Mucosa of descending colon (tissue), 3 donors: ENCODE data around the gene RABEP1. TPM values are rescaled to one million over a fixed set of nuclear protein-coding genes. Genes with fewer than 3 reads are reported as not detected.

Experiments used
- ATAC-seq: fragments of 200-7000 bp; cut with Tn5 transposase; one replicate; pipeline ENCODE4 v1.9.1; 2020; ENCODE audit warnings: mild to moderate bottlenecking, moderate library complexity
- DNase-seq, 3 donors: peaks; one replicate each; pipeline ENCODE4 v3.0.0-alpha.2; 2020
- H3K36me3 ChIP-seq: fragments of 200-600 bp; one replicate; pipeline ENCODE4 v1.8.0; 2021; ENCODE audit warnings: low read depth, mild to moderate bottlenecking
- H3K4me1 ChIP-seq: fragments of 200-600 bp; one replicate; pipeline ENCODE4 v1.8.0; 2021; ENCODE audit warnings: low read depth, mild to moderate bottlenecking
- H3K4me3 ChIP-seq: fragments of 200-600 bp; one replicate; pipeline ENCODE4 v1.8.0; 2021; ENCODE audit warnings: mild to moderate bottlenecking
- H3K9me3 ChIP-seq: fragments of 200-600 bp; one replicate; pipeline ENCODE4 v1.8.0; 2021; ENCODE audit warnings: mild to moderate bottlenecking
- CTCF ChIP-seq: fragments of 200-600 bp; IDR thresholded peaks from one replicate; pipeline ENCODE4 v1.8.0; 2022; ENCODE audit warnings: antibody characterized with exemption, mild to moderate bottlenecking
- intact Hi-C, 2 donors: fragments of 100-400 bp; cut with DNase I in 1 of 2; cut with micrococcal nuclease in 1 of 2; formaldehyde crosslinking; loops; one replicate each; pipeline versions ENCODE4 v1.11.0 to v1.11.1; 2022; cut with DNase I, micrococcal nuclease
- total RNA-seq, 3 donors: library from RNA; stranded (reverse); fragmentation: NEBNext Ultra II Directional in 2 of 3; extraction: Animal tissue kit (Norgen Biotek cat#: 25700) in 2 of 3; gene quantifications; one replicate each; pipeline versions ENCODE4 v1.2.1 to v1.2.4, GENCODE V29; 2021 to 2023
- donor health status: DM: no; HTN: no; CAD: no; lungs with moderate emphysema.
- donor health status: DM: no; HTN: no; CAD: no.
- donor health status: DM: no; HTN: yes; CAD: no.

RABEP1 gene
- total RNA-seq, 3 donors from 2014 or later = 24.9 to 53.4 (median 30.7) TPM

- Histone ChIP-seq H3K9me3 (no peaks in the 10 kb centered on the region), H3K36me3 (no peaks in the 10 kb centered on the region), H3K4me3 (no peak overlapping the region), H3K4me1 (no peaks in the 10 kb centered on the region)
- TF ChIP-seq CTCF = no peak
- intact Hi-C loops = no loop called here
- DNase-seq (no peak), ATAC-seq (no peak)
Measured at GRCh38 chr17:5364696-5365095, 82.6 kb downstream of the RABEP1 start.

- H3K4me3 ChIP-seq = no peak overlapping the region
- DNase-seq = no peak
- TF ChIP-seq CTCF = no peak
- H3K9me3 ChIP-seq = no peaks in the 10 kb centered on the region
- H3K4me1 ChIP-seq = no peaks in the 10 kb centered on the region
- ATAC-seq = no peak
- no peaks in the 10 kb centered on the region for H3K36me3 ChIP-seq
- intact Hi-C loops = no loop called here
Measured at GRCh38 chr17:5365831-5366230, 83.7 kb downstream of the RABEP1 start.

- no peak overlapping the region for H3K4me3 ChIP-seq
- H3K36me3 ChIP-seq = no peaks in the 10 kb centered on the region
- no peaks in the 10 kb centered on the region for H3K4me1 ChIP-seq
Measured at GRCh38 chr17:5370411-5370810, 88.3 kb downstream of the RABEP1 start.

GRCh38 chr17:5373112-5373511, 91.0 kb downstream of the RABEP1 start:
- intact Hi-C loops = no loop called here
- DNase-seq (no peak), ATAC-seq (no peak)
- no peaks in the 10 kb centered on the region for H3K9me3 ChIP-seq
- TF ChIP-seq CTCF = no peak
- no peak overlapping the region for H3K4me3 ChIP-seq
- H3K4me1 ChIP-seq = no peaks in the 10 kb centered on the region
- H3K36me3 ChIP-seq = peaks cover 2% of the 10 kb centered on the region

More at GRCh38 chr17:5370411-5370810, 88.3 kb downstream of the RABEP1 start:
- no peak for DNase-seq
- intact Hi-C loops = no loop called here
- no peaks in the 10 kb centered on the region for H3K9me3 ChIP-seq
- no peak for ATAC-seq
- no peak for TF ChIP-seq CTCF

GRCh38 chr17:5378566-5379207, 96.6 kb downstream of the RABEP1 start:
- Histone ChIP-seq H3K4me3 (no peak overlapping the region), H3K4me1 (no peaks in the 10 kb centered on the region), H3K9me3 (no peaks in the 10 kb centered on the region), H3K36me3 (peaks cover 4% of the 10 kb centered on the region)
- intact Hi-C loops = no loop called here
- no peak for DNase-seq
- ATAC-seq = peak; percentile 26
- no peak for TF ChIP-seq CTCF
